PC-9 (cell line): ENCODE results near the gene GMPR2. TPM values are rescaled to one million over a fixed set of nuclear protein-coding genes. Genes with fewer than 3 reads are reported as not detected.

Experiments used
- BruUV-seq: library from RNA; stranded (reverse); fragments of 400-500 nt; replicated peaks from 2 replicates; lab custom pipeline; 2021; lab: Mats Ljungman, UMichigan
- CTCF ChIA-PET: fragments of 300-600 bp; sonication (Branson Sonifier 250); formaldehyde crosslinking; loops from one replicate; lab custom pipeline; 2022; ENCODE audit warnings: antibody characterized with exemption; lab: Charles Lee
- POLR2A ChIA-PET: fragments of 300-600 bp; sonication (Branson Sonifier 250); formaldehyde crosslinking; loops from one replicate; lab custom pipeline; 2022; ENCODE audit warnings: antibody characterized with exemption; ENCODE audit not compliant: unreplicated experiment; lab: Charles Lee
- DNase-seq, 2 experiments: peaks; one replicate each; pipeline versions ENCODE4 v3.0.0 to v3.0.0-alpha.2; 2015 to 2022; ENCODE audit warnings: mixed read lengths in 1 of 2
- H2AFZ ChIP-seq: fragments of 200-600 bp; sonication (generic); 2 replicates; pipeline ENCODE4 v1.8.1; 2017; ENCODE audit warnings: antibody characterized with exemption
- H3F3A ChIP-seq: fragments of 200-600 bp; sonication (generic); 2 replicates; pipeline ENCODE4 v1.8.1; 2017; ENCODE audit warnings: antibody characterized with exemption, mild to moderate bottlenecking, low read depth; ENCODE audit not compliant: insufficient read depth
- H3K27ac ChIP-seq: fragments of 200-600 bp; sonication (generic); 2 replicates; pipeline ENCODE4 v1.6.1; 2016; ENCODE audit warnings: mixed run types
- H3K27me3 ChIP-seq: fragments of 200-600 bp; sonication (generic); 2 replicates; pipeline ENCODE4 v1.6.1; 2016; ENCODE audit warnings: low read depth, mixed run types; ENCODE audit not compliant: insufficient read depth
- H3K36me3 ChIP-seq: fragments of 200-600 bp; sonication (generic); 2 replicates; pipeline ENCODE4 v1.6.1; 2016; ENCODE audit warnings: low read depth, mixed run types
- H3K4me1 ChIP-seq: fragments of 200-600 bp; sonication (generic); replicated peaks from 2 replicates; pipeline ENCODE4 v1.6.1; 2016; ENCODE audit warnings: mixed run types; ENCODE audit not compliant: insufficient read depth
- H3K4me2 ChIP-seq: fragments of 200-600 bp; sonication (generic); 2 replicates; pipeline ENCODE4 v1.6.1; 2017; ENCODE audit warnings: mixed run types
- H3K4me3 ChIP-seq: fragments of 200-600 bp; sonication (generic); 2 replicates; pipeline ENCODE4 v1.6.1; 2016; ENCODE audit warnings: mixed run types
- H3K79me2 ChIP-seq: fragments of 200-600 bp; sonication (generic); 2 replicates; pipeline ENCODE4 v1.6.1; 2017; ENCODE audit warnings: low read depth, mixed run types
- H3K9me2 ChIP-seq: fragments of 200-600 bp; sonication (generic); 2 replicates; pipeline ENCODE4 v1.8.1; 2017; ENCODE audit warnings: mild to moderate bottlenecking; ENCODE audit not compliant: insufficient read depth
- H3K9me3 ChIP-seq: fragments of 200-600 bp; sonication (generic); 2 replicates; pipeline ENCODE4 v1.8.1; 2016; ENCODE audit warnings: low read depth; ENCODE audit not compliant: insufficient read depth
- H4K20me1 ChIP-seq: fragments of 200-600 bp; sonication (generic); 2 replicates; pipeline ENCODE4 v1.8.1; 2017; ENCODE audit not compliant: insufficient read depth
- CTCF ChIP-seq: fragments of 200-600 bp; sonication (generic); conservative IDR thresholded peaks from 2 replicates; pipeline ENCODE4 v1.6.1; 2017; ENCODE audit warnings: mixed run types, antibody characterized with exemption, mild to moderate bottlenecking, moderate library complexity
- EZH2 ChIP-seq: fragments of 200-600 bp; sonication (generic); IDR thresholded peaks from 2 replicates; pipeline ENCODE4 v1.8.0; 2017; ENCODE audit warnings: antibody characterized with exemption, low read depth
- intact Hi-C: fragments of 100-400 bp; cut with micrococcal nuclease; formaldehyde crosslinking; loops from one replicate; pipeline ENCODE4 v1.10.0; 2022; ENCODE audit not compliant: unreplicated experiment
- total RNA-seq: library from RNA; stranded (reverse); gene quantifications from 2 replicates; pipeline ENCODE4 v1.2.3, GENCODE V29; 2021

GMPR2 gene
- total RNA-seq, 1 experiment from 2014 or later, result 55.3 TPM

GRCh38 chr14:24258548-24259265, 26.0 kb downstream of the GMPR2 start:
- ChIA-PET POLR2A (interaction anchor here (0.7 kb wide), 1 partner anchor 42 kb away, joined by 3 read pairs; no protein-coding TSS in a partner anchor), CTCF (interaction anchor here (1.0 kb wide), 1 partner anchor 16 kb away, joined by 3 read pairs; the partner anchor contains the start of gene TINF2)
- H3K27ac ChIP-seq, result no peak overlapping the region
- H3K79me2 ChIP-seq, result no peaks in the 10 kb centered on the region
- H4K20me1 ChIP-seq, result no peaks in the 10 kb centered on the region
- no peaks in the 10 kb centered on the region for H3K4me1 ChIP-seq
- no peak overlapping the region for H3K4me2 ChIP-seq
- no peak overlapping the region for H2AFZ ChIP-seq
- no peaks in the 10 kb centered on the region for H3F3A ChIP-seq
- intact Hi-C loops, result no loop called here
- no peaks in the 10 kb centered on the region for H3K27me3 ChIP-seq
- H3K9me2 ChIP-seq, result no peaks in the 10 kb centered on the region
- no peak for DNase-seq
- TF ChIP-seq CTCF (no peak), EZH2 (no peak)
- no peaks in the 10 kb centered on the region for H3K36me3 ChIP-seq
- H3K9me3 ChIP-seq, result no peaks in the 10 kb centered on the region
- no peak overlapping the region for H3K4me3 ChIP-seq
- no TSS peak for BruUV-seq

GRCh38 chr14:24259282-24260025, 26.7 kb downstream of the GMPR2 start:
- ChIA-PET POLR2A (interaction anchor here (0.6 to 0.7 kb wide), 3 partner anchors 14 to 73 kb away, joined by 3 read pairs; no protein-coding TSS in a partner anchor), CTCF (interaction anchor here (1.0 kb wide), 1 partner anchor 17 kb away, joined by 3 read pairs; the partner anchor contains the start of gene TINF2)
- H3K27ac ChIP-seq, result no peak overlapping the region
- DNase-seq, result peak in 1 of 2 experiments; percentile 68
- H3K27me3 ChIP-seq, result no peaks in the 10 kb centered on the region
- no peaks in the 10 kb centered on the region for H3K9me2 ChIP-seq
- no peaks in the 10 kb centered on the region for H3K9me3 ChIP-seq
- no peaks in the 10 kb centered on the region for H4K20me1 ChIP-seq
- no peaks in the 10 kb centered on the region for H3F3A ChIP-seq
- H3K36me3 ChIP-seq, result no peaks in the 10 kb centered on the region
- no peak for TF ChIP-seq EZH2
- TF ChIP-seq CTCF, result no peak
- no peaks in the 10 kb centered on the region for H3K4me1 ChIP-seq
- H3K79me2 ChIP-seq, result no peaks in the 10 kb centered on the region
- no peak overlapping the region for H2AFZ ChIP-seq
- intact Hi-C loops, result no loop called here
- BruUV-seq, result no TSS peak
- no peak overlapping the region for H3K4me2 ChIP-seq
- no peak overlapping the region for H3K4me3 ChIP-seq

GRCh38 chr14:24260026-24260779, 27.5 kb downstream of the GMPR2 start:
- Histone ChIP-seq H3K27ac (no peak overlapping the region), H3F3A (no peaks in the 10 kb centered on the region), H3K36me3 (no peaks in the 10 kb centered on the region), H3K9me2 (no peaks in the 10 kb centered on the region), H3K4me2 (no peak overlapping the region), H3K4me3 (no peak overlapping the region), H4K20me1 (no peaks in the 10 kb centered on the region), H3K27me3 (no peaks in the 10 kb centered on the region), H3K4me1 (no peaks in the 10 kb centered on the region), H2AFZ (no peak overlapping the region), H3K79me2 (no peaks in the 10 kb centered on the region), H3K9me3 (no peaks in the 10 kb centered on the region)
- ChIA-PET CTCF (no interaction called here), POLR2A (no interaction called here)
- no peak for TF ChIP-seq CTCF
- no peak for TF ChIP-seq EZH2
- no TSS peak for BruUV-seq
- DNase-seq, result no peak
- intact Hi-C loops, result no loop called here
